IPS-20b (cell line): ENCODE measurements around the gene PASD1.
"Not testable (repeated sequence)": the region's sequence is repeated elsewhere in the genome, so short reads cannot be mapped to it uniquely, and the experiment has no call there.

Source experiments
- H3K27ac ChIP-seq: one replicate; pipeline ENCODE4 v1.5.1; 2013; ENCODE audit warnings: low read length
- H3K27me3 ChIP-seq: 2 replicates; pipeline ENCODE4 v1.6.1; 2013; ENCODE audit warnings: mild to moderate bottlenecking, low read length, inconsistent platforms; ENCODE audit not compliant: insufficient read depth
- H3K36me3 ChIP-seq: 2 replicates; pipeline ENCODE4 v1.6.1; 2013; ENCODE audit warnings: low read depth, mild to moderate bottlenecking, inconsistent platforms, low read length, moderate library complexity; ENCODE audit not compliant: insufficient read depth
- H3K4me1 ChIP-seq: 2 replicates; pipeline ENCODE4 v1.6.1; 2013; ENCODE audit warnings: mild to moderate bottlenecking, control low read depth, inconsistent platforms, low read length, moderate library complexity; ENCODE audit not compliant: insufficient read depth
- H3K4me3 ChIP-seq: 2 replicates; pipeline ENCODE4 v1.5.1; 2013; ENCODE audit warnings: mild to moderate bottlenecking, low read length, inconsistent platforms
- H3K9ac ChIP-seq: 2 replicates; pipeline ENCODE4 v1.6.1; 2013; ENCODE audit warnings: low read depth, mild to moderate bottlenecking, inconsistent platforms, low read length, moderate library complexity
- H3K9me3 ChIP-seq: 2 replicates; pipeline ENCODE4 v1.6.1; 2013; ENCODE audit warnings: mild to moderate bottlenecking, low read depth, low read length, inconsistent platforms; ENCODE audit not compliant: insufficient read depth

The PASD1 gene

DNA sequence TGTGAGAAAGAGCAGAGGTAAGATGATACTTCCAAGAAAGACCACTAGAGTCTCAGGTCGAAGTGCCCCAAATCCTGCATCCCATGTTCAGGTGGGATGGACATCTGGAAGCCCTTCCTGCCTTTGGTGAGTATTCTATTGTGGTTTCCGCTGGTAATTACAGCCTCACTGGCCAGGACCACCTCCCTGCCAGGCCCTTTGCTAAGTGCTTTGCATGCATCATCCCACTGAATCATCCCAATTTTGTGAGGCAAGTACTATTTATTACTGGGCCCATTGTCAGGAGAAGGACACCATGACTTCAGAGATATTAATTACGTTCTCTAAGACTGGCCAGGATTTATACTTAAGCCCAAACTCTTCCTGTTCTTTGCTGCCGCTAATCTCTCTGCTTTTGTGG lies 10.7 kb upstream of the PASD1 start:
- Histone ChIP-seq H3K9me3 (no peaks in the 10 kb centered on the region), H3K9ac (no peak overlapping the region), H3K4me3 (no peak overlapping the region), H3K27me3 (no peaks in the 10 kb centered on the region), H3K27ac (no peak overlapping the region), H3K36me3 (no peaks in the 10 kb centered on the region), H3K4me1 (no peaks in the 10 kb centered on the region)

DNA sequence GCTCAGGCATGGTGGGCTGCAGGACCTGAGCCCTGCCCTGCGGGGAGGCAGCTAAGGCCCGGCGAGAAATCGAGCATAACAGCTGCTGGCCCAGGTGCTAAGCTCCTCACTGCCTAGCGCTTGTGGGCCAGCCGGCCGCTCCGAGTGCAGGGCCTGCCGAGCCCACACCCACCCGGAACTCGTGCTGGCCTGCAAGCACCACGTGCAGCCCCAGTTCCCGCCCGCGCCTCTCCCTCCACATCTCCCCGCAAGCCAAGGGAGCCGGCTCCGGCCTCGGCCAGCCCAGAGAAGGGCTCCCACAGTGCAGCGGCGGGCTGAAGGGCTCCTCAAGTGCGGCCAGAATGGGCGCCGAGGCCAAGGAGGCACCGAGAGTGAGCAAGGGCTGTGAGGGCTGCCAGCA lies 8.2 kb upstream of the PASD1 start:
- H3K4me1 ChIP-seq, H3K9me3 ChIP-seq, H3K36me3 ChIP-seq, H3K27ac ChIP-seq, H3K9ac ChIP-seq, H3K27me3 ChIP-seq, H3K4me3 ChIP-seq: not testable (repeated sequence)

DNA sequence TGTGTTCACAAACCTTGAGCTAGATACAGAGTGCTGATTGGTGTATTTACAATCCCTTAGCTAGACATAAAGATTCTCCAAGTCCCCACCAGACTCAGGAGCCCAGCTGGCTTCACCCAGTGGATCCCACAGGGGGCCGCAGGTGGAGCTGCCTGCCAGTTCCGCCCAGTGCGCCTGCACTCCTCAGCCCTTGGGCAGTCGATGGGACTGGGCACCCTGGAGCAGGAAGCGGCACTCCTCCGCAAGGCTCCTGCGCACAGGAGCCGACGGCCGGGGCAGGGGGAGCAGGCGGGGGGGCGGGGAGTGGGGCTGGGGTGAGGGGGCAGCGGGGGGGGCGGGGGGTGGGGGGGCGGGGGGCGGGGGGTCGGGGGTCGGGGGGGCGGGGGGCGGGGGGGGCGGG lies 990 bp upstream of the PASD1 start:
- H3K9me3 ChIP-seq, H3K9ac ChIP-seq, H3K27me3 ChIP-seq, H3K4me1 ChIP-seq, H3K4me3 ChIP-seq, H3K27ac ChIP-seq, H3K36me3 ChIP-seq: not testable (repeated sequence)

DNA sequence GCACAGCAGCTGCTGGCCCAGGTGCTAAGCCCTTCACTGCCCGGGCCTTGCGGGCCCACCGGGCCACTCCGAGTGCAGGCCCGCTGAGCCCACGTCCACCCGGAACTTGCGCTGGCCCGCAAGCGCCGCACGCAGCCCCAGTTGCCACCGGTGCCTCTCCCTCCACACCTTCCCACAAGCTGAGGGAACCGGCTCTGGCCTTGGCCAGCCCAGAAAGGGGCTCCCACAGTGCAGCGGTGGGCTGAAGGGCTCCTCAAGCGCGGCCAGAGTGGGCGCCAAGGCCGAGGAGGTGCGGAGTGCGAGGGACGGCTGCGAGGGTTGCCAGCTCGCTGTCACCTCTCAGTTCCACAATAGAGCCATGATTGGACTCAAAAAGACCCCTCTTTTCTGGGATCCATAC lies 472 bp upstream of the PASD1 start:
- not testable (repeated sequence) for H3K27ac ChIP-seq, H3K36me3 ChIP-seq, H3K9ac ChIP-seq, H3K9me3 ChIP-seq, H3K4me3 ChIP-seq, H3K4me1 ChIP-seq, H3K27me3 ChIP-seq

DNA sequence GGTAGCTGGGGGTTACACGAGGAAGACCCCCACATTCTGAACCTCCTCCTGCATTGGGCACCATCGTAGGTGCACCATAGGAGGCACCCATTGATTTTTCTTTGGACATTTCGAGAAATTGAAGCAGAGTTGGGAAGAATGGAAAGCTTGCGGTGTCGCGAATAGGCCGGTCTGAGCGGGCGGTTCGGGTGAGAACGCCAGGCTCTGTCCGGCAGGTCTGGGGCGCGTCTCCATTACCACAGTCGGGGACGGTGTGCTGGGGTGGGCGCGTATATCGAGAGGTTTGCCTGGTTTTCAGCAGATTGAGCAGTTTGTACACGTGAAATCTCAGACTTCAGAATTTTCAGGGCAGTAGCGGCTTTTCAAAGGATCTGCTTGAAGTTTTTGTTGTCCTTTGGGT lies 560 bp downstream of the PASD1 start:
- Histone ChIP-seq H3K9ac (no peak overlapping the region), H3K4me3 (no peak overlapping the region), H3K4me1 (no peaks in the 10 kb centered on the region), H3K27me3 (no peaks in the 10 kb centered on the region), H3K27ac (no peak overlapping the region), H3K36me3 (no peaks in the 10 kb centered on the region), H3K9me3 (no peaks in the 10 kb centered on the region)

DNA sequence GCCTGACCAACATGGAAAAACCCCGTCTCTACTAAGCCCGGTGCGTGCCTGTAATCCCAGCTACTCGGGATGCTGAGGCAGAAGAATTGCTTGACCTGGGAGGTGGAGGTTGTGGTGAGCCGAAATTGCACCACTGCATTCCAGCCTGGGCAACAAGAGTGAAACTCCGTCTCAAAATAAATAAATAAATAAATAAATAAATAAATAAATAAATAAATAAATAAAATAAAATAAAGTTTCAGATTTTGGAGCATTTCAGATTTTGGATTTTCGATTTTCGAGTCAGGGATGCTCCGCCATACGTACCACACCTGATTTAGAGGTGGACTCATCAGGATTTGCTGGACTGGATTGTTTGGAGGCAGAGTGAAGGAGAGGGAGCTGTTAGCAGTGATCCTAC lies 3.4 kb downstream of the PASD1 start:
- H3K27me3 ChIP-seq, H3K4me1 ChIP-seq, H3K27ac ChIP-seq, H3K4me3 ChIP-seq, H3K9ac ChIP-seq, H3K9me3 ChIP-seq, H3K36me3 ChIP-seq: not testable (repeated sequence)

DNA sequence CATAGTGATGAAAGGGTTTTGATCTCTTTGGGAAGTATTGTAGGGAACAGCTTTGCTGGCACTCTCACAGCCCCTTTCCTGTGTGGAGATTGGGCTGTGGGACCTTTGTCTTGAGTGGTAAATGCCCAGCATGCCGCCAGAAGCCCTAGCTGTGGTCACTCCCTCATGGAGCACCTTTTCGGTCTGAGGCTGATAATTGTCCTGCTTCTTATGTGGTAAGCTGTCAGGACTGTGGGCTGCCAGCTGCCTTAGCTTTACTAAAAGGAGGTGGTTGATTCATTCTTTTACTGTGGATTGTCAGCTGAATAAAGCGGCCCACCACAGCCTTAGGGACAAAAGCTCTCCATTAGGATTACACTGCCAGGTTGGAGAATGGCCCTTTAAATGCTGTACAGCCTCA lies 7.1 kb downstream of the PASD1 start:
- H3K36me3 ChIP-seq, result no peaks in the 10 kb centered on the region
- H3K9ac ChIP-seq, result no peak overlapping the region
- no peak overlapping the region for H3K4me3 ChIP-seq
- H3K9me3 ChIP-seq, result no peaks in the 10 kb centered on the region
- H3K27me3 ChIP-seq, result no peaks in the 10 kb centered on the region
- H3K4me1 ChIP-seq, result no peaks in the 10 kb centered on the region
- H3K27ac ChIP-seq, result no peak overlapping the region

DNA sequence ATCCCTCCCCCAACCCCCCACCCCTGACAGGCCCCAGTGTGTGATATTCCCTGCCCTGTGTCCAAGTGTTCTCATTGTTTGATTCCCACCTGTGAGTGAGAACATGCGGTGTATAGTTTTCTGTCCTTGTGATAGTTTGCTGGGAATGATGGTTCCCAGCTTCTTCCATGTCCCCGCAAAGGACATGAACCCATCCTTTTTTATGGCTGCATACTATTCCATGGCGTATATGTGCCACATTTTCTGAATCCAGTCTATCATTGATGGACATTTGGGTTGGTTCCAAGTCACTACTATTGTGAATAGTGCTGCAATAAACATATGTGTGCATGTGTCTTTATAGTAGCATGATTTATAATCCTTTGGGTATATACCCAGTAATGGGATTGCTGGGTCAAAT lies 29.9 kb downstream of the PASD1 start:
- not testable (repeated sequence) for H3K9me3 ChIP-seq, H3K4me3 ChIP-seq, H3K27ac ChIP-seq, H3K27me3 ChIP-seq, H3K36me3 ChIP-seq, H3K4me1 ChIP-seq, H3K9ac ChIP-seq

DNA sequence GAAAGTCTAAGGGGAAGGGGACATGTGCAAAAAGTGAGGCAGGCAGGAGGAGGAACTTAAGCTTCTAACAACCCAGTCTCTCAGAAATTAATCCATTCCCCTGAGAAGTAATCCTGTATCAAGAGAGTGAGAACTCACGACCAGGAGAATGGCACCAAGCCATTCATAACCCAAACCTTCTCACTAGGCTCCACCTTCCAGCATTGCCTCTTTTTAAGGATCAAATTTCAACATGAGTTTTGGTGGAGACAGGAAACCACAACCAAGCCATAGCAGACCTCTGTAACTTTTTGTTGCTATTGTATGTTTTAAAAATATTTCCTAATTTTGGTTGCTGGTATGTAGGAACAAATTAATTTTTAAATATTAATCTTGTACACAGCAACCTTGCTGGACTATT lies 32.8 kb downstream of the PASD1 start:
- Histone ChIP-seq H3K9me3 (no peaks in the 10 kb centered on the region), H3K27me3 (no peaks in the 10 kb centered on the region), H3K4me3 (no peak overlapping the region), H3K4me1 (no peaks in the 10 kb centered on the region), H3K36me3 (no peaks in the 10 kb centered on the region), H3K9ac (no peak overlapping the region), H3K27ac (no peak overlapping the region)

DNA sequence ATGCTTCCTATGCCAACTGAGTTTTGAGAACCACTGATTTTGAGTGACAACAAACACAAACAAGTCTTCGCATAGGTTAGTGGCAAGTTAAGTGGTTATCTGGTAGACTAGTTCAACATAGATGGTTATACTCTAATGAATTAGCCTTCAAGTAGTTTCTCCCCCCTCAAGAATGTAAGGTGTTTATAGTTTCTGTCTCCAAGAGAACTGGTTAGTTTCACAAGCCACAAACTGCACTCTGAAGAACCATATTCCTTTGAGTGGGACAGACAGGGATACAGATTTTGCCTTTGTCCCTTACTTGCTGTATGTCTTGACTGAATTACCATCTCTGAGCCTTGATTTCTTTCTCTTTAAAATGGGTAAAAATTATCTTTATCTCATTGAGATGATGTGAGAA lies 41.5 kb downstream of the PASD1 start:
- Histone ChIP-seq H3K27me3 (no peaks in the 10 kb centered on the region), H3K9me3 (no peaks in the 10 kb centered on the region), H3K4me3 (no peak overlapping the region), H3K27ac (no peak overlapping the region), H3K9ac (no peak overlapping the region), H3K36me3 (no peaks in the 10 kb centered on the region), H3K4me1 (no peaks in the 10 kb centered on the region; the same call in 1 of the 2 replicates)

DNA sequence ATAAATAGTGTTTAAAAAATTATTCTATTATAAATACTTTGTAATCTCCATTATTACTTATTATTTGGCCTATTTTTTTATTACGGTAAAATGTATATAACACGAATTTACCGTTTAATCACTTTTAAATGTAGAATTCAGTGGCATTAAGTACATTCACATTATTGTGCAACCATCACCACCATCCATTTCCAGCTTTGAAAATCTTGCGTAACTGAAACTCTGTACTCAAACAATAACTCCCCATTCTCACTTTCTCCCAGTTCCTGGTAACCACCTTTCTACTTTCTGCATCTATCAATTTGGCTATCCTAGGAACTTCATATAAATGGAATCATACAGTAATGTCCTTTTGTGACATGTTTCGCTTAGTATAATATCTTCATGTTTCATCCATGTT lies 45.7 kb downstream of the PASD1 start:
- no peaks in the 10 kb centered on the region for H3K9me3 ChIP-seq
- H3K27ac ChIP-seq, result no peak overlapping the region
- H3K4me1 ChIP-seq, result no peaks in the 10 kb centered on the region; the same call in 1 of the 2 replicates
- H3K4me3 ChIP-seq, result no peak overlapping the region
- no peak overlapping the region for H3K9ac ChIP-seq
- H3K36me3 ChIP-seq, result no peaks in the 10 kb centered on the region
- no peaks in the 10 kb centered on the region for H3K27me3 ChIP-seq

DNA sequence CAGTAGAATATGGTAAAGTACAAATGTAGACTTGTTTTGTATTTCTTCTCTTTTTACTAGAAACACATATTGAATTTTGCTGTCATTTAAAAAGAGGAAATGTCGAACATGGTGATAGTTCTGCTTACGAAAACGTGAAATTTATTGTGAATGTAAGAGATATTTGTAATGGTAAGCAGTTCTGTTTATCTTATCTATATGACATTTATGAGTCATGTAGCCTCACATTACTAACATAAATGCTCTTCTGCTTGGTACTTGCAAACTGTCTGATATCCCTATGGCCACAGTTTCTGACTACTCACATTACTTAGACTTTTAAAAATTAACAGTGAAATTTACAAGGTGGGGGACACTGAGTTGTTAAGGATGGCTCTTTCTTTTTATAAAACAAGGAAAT lies 57.9 kb downstream of the PASD1 start:
- H3K36me3 ChIP-seq, result no peaks in the 10 kb centered on the region

DNA sequence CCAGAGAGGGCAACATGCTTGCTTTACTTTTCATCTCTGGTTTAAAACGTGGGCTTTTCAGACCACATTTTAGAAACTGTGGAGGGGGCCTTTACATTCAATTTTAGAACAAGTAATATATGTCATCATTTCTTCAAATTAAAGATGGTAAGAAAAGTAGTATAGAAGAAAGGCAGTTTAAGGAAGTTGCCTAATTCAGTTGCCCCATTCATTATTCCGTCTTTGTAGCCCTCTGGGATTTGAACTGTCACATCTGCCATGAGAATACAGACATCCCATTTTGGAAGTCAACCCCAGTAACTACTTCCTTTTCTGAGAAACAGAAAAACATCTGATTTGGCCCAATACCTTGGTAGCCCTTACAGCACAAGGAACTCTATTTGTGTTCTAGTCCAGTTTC lies 61.2 kb downstream of the PASD1 start:
- Histone ChIP-seq H3K9ac (no peak overlapping the region), H3K27ac (no peak overlapping the region), H3K27me3 (no peaks in the 10 kb centered on the region), H3K4me1 (no peaks in the 10 kb centered on the region), H3K9me3 (no peaks in the 10 kb centered on the region), H3K4me3 (no peak overlapping the region), H3K36me3 (no peaks in the 10 kb centered on the region)

More for the DNA sequence above, 57.9 kb downstream of the PASD1 start:
- Histone ChIP-seq H3K27ac (no peak overlapping the region), H3K9ac (no peak overlapping the region), H3K4me1 (no peaks in the 10 kb centered on the region), H3K4me3 (no peak overlapping the region), H3K27me3 (no peaks in the 10 kb centered on the region), H3K9me3 (no peaks in the 10 kb centered on the region)
